ENCODE measurements around the gene SLC35F2. TPM values are rescaled to one million over a fixed set of nuclear protein-coding genes. Genes with fewer than 3 reads are reported as not detected.

The SLC35F2 gene
- total RNA-seq, 1 donor from 2014 or later = 9.3 TPM

DNA sequence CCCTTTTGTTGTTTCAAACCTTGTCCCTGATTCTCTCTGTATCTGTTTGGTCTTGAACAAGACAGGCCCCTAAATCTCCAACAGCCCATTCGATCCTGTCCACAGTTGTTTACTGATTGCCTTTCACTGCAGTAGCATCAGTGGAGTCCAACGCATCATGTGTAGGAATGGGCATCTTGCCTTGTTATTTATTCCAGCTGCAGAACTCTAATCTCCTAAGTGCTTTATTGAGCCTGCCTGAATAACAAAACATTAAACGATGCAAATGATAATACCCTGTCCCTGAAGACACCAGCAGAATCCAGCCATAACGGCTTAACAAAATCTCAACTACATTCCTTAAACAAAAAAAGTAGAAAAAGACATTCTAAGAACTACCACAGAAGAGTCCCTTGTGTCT is 50.1 kb downstream of the SLC35F2 start:
- no peak overlapping the region for H3K4me3 Mint-ChIP-seq (ENCODE audit: unreplicated experiment)
- DNase-seq (ENCODE audit: low spot score) = no peak
- no peaks in the 10 kb centered on the region for H3K27me3 Mint-ChIP-seq (ENCODE audit: unreplicated experiment)
- no peaks in the 10 kb centered on the region for H3K36me3 Mint-ChIP-seq (ENCODE audit: low read depth, unreplicated experiment)
- no peak overlapping the region for H3K27ac Mint-ChIP-seq (ENCODE audit: unreplicated experiment)
- TF ChIP-seq, protein P1, sequence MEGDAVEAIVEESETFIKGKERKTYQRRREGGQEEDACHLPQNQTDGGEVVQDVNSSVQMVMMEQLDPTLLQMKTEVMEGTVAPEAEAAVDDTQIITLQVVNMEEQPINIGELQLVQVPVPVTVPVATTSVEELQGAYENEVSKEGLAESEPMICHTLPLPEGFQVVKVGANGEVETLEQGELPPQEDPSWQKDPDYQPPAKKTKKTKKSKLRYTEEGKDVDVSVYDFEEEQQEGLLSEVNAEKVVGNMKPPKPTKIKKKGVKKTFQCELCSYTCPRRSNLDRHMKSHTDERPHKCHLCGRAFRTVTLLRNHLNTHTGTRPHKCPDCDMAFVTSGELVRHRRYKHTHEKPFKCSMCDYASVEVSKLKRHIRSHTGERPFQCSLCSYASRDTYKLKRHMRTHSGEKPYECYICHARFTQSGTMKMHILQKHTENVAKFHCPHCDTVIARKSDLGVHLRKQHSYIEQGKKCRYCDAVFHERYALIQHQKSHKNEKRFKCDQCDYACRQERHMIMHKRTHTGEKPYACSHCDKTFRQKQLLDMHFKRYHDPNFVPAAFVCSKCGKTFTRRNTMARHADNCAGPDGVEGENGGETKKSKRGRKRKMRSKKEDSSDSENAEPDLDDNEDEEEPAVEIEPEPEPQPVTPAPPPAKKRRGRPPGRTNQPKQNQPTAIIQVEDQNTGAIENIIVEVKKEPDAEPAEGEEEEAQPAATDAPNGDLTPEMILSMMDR (IDR thresholded peaks at IDR 0.05; ENCODE audit: unreplicated experiment) = no peak
- H3K4me1 Mint-ChIP-seq (ENCODE audit: unreplicated experiment) = no peaks in the 10 kb centered on the region
- H3K9me3 Mint-ChIP-seq (ENCODE audit: unreplicated experiment) = no peaks in the 10 kb centered on the region

DNA sequence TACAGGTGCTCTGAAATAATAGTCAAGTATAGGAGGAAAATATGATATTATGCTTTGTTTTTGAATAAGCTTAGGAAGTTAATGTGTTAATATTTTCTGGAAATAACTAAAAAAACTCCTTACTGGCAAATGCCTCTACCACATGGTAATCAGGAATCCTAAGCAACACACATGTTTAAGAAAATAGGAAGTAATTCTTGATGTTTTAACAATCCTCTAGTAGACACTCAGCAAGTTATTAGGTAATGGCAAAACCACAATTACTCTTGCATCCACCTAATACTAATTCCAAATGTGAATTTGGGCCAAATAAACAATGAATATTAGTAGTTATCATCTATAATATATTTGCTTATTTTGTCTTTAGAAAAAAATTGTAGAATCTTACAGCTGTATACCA is 53.6 kb downstream of the SLC35F2 start:
- Mint-ChIP-seq H3K4me1 (ENCODE audit: unreplicated experiment) (no peaks in the 10 kb centered on the region), H3K36me3 (ENCODE audit: low read depth, unreplicated experiment) (no peaks in the 10 kb centered on the region), H3K9me3 (ENCODE audit: unreplicated experiment) (no peaks in the 10 kb centered on the region), H3K27ac (ENCODE audit: unreplicated experiment) (no peak overlapping the region), H3K27me3 (ENCODE audit: unreplicated experiment) (no peaks in the 10 kb centered on the region), H3K4me3 (ENCODE audit: unreplicated experiment) (no peak overlapping the region)
- TF ChIP-seq, protein P1 (IDR thresholded peaks at IDR 0.05; ENCODE audit: unreplicated experiment) = no peak
- no peak for DNase-seq (ENCODE audit: low spot score)

GRCh38 chr11:107804211-107804610 is 54.4 kb downstream of the SLC35F2 start:
- Mint-ChIP-seq H3K36me3 (ENCODE audit: low read depth, unreplicated experiment) (no peaks in the 10 kb centered on the region), H3K9me3 (ENCODE audit: unreplicated experiment) (no peaks in the 10 kb centered on the region), H3K27me3 (ENCODE audit: unreplicated experiment) (no peaks in the 10 kb centered on the region), H3K27ac (ENCODE audit: unreplicated experiment) (no peak overlapping the region), H3K4me1 (ENCODE audit: unreplicated experiment) (no peaks in the 10 kb centered on the region), H3K4me3 (ENCODE audit: unreplicated experiment) (no peak overlapping the region)
- TF ChIP-seq, protein P1 (IDR thresholded peaks at IDR 0.05; ENCODE audit: unreplicated experiment) = no peak
- no peak for DNase-seq (ENCODE audit: low spot score)

GRCh38 chr11:107801641-107802040 is 56.9 kb downstream of the SLC35F2 start:
- H3K27ac Mint-ChIP-seq (ENCODE audit: unreplicated experiment) = no peak overlapping the region
- no peaks in the 10 kb centered on the region for H3K27me3 Mint-ChIP-seq (ENCODE audit: unreplicated experiment)
- no peak for DNase-seq (ENCODE audit: low spot score)
- TF ChIP-seq, protein P1 (IDR thresholded peaks at IDR 0.05; ENCODE audit: unreplicated experiment) = no peak
- H3K9me3 Mint-ChIP-seq (ENCODE audit: unreplicated experiment) = no peaks in the 10 kb centered on the region
- no peak overlapping the region for H3K4me3 Mint-ChIP-seq (ENCODE audit: unreplicated experiment)
- no peaks in the 10 kb centered on the region for H3K36me3 Mint-ChIP-seq (ENCODE audit: low read depth, unreplicated experiment)
- H3K4me1 Mint-ChIP-seq (ENCODE audit: unreplicated experiment) = no peaks in the 10 kb centered on the region

DNA sequence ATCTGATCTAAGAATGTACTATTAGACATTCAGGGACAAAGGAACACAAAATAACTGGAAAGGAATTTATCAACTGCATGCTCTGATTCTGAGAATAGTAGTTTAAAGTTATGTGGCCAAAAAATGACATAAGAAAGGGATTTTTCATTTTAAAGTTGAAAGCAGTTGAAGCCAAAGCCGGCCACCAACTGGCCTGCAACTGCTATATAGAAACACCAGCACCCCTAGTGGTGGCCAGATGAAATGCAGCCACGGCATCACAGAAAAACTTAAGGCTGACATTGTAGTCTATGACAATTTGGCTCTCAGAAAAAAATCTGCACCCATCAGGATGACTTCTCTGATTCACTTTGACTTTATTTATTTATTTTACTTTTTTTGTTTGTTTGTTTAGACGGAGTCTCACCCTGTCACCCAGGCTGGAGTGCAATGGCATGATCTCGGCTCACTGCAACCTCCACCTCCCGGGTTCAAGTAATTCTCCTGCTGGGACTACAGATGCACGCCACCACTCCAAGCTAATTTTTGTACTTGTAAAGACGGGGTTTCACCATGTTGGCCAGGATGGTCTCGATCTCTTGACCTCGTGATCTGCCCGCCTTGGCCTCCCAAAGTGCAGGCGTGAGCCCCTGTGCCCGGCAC is 59.2 kb downstream of the SLC35F2 start:
- no peaks in the 10 kb centered on the region for H3K9me3 Mint-ChIP-seq (ENCODE audit: unreplicated experiment)
- peak; percentile 73 for DNase-seq (ENCODE audit: low spot score)
- no peaks in the 10 kb centered on the region for H3K4me1 Mint-ChIP-seq (ENCODE audit: unreplicated experiment)
- H3K27me3 Mint-ChIP-seq (ENCODE audit: unreplicated experiment) = no peaks in the 10 kb centered on the region
- TF ChIP-seq, protein P1 (IDR thresholded peaks at IDR 0.05; ENCODE audit: unreplicated experiment) = peak; percentile 99
- peaks cover 2% of the 10 kb centered on the region for H3K36me3 Mint-ChIP-seq (ENCODE audit: low read depth, unreplicated experiment)
- no peak overlapping the region for H3K27ac Mint-ChIP-seq (ENCODE audit: unreplicated experiment)
- no peak overlapping the region for H3K4me3 Mint-ChIP-seq (ENCODE audit: unreplicated experiment)

All from endothelial cell (in vitro differentiated cells).